Chondrocyte (in vitro differentiated cells): ENCODE results near the gene CDCA8. TPM values are rescaled to one million over a fixed set of nuclear protein-coding genes. Genes with fewer than 3 reads are reported as not detected.

Source experiments
- DNase-seq: peaks from one replicate; pipeline ENCODE4 v3.0.0; 2021; ENCODE audit warnings: mixed read lengths, low spot score
- H3K27ac Mint-ChIP-seq: one replicate; pipeline ENCODE4 v1.8.0; 2021; ENCODE audit warnings: mild to moderate bottlenecking, moderate library complexity, mixed read lengths; ENCODE audit not compliant: unreplicated experiment
- H3K27me3 Mint-ChIP-seq: 2 replicates; pipeline ENCODE4 v1.8.0; 2021; ENCODE audit warnings: low read depth, mixed read lengths
- H3K36me3 Mint-ChIP-seq: 2 replicates; pipeline ENCODE4 v1.8.0; 2021; ENCODE audit warnings: low read depth, mixed read lengths
- H3K4me1 Mint-ChIP-seq: 2 replicates; pipeline ENCODE4 v1.8.0; 2021; ENCODE audit warnings: low read depth, mild to moderate bottlenecking, mixed read lengths
- H3K4me3 Mint-ChIP-seq: one replicate; pipeline ENCODE4 v1.8.0; 2021; ENCODE audit warnings: mild to moderate bottlenecking, moderate library complexity, mixed read lengths; ENCODE audit not compliant: unreplicated experiment
- H3K9me3 Mint-ChIP-seq: 2 replicates; pipeline ENCODE4 v1.8.0; 2021; ENCODE audit warnings: low read depth, mixed read lengths
- total RNA-seq: library from RNA; stranded (reverse); gene quantifications from 3 replicates; pipeline ENCODE4 v1.2.1, GENCODE V29; 2021
- TF ChIP-seq, protein P1 (sequence below): fragments of 200-600 bp; sonication (generic); IDR thresholded peaks from 2 replicates; pipeline ENCODE4 v1.5.0; 2021; ENCODE audit warnings: antibody characterized with exemption, mild to moderate bottlenecking, moderate library complexity

CDCA8 gene
- total RNA-seq, 1 donor from 2014 or later: 6.0 TPM

DNA sequence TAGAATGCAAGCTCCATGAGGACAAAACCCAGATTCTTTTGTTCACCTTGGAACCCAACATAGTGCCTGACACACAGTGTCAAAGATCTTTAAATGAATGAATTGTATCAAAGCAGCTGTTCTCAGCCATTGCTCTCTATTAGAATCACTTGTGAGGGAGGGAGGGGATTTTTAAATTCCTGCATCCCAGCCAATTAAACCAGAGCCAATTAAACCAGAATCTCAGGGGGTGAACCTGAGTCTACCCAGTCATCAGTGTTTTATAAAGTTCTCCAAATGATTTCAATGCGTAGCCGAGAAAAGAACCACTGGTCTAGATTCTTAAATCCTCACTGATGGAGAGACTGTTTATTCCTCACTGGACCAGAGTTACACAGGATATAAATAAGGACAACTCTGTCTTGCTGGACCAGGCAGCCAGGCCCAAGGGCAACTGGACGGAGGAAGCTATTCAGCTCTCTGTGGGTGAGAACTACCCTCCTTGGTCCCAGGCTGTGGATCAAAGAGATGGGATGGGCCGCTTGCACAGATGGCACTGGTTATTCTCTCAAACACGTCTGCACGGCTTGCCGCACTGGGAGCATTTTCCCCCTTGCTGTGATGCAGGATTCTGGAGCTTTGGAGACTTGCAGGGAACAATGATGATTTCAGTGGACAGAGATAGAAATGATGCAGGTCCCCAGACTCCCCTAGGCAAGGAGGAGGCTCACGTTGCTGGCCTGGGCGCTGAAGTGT is 20.0 kb upstream of the CDCA8 start:
- Mint-ChIP-seq H3K4me3 (no peak overlapping the region), H3K9me3 (no peaks in the 10 kb centered on the region), H3K4me1 (no peaks in the 10 kb centered on the region), H3K27ac (no peak overlapping the region), H3K36me3 (no peaks in the 10 kb centered on the region), H3K27me3 (peaks cover 25% of the 10 kb centered on the region)
- DNase-seq: no peak
- TF ChIP-seq, protein P1, sequence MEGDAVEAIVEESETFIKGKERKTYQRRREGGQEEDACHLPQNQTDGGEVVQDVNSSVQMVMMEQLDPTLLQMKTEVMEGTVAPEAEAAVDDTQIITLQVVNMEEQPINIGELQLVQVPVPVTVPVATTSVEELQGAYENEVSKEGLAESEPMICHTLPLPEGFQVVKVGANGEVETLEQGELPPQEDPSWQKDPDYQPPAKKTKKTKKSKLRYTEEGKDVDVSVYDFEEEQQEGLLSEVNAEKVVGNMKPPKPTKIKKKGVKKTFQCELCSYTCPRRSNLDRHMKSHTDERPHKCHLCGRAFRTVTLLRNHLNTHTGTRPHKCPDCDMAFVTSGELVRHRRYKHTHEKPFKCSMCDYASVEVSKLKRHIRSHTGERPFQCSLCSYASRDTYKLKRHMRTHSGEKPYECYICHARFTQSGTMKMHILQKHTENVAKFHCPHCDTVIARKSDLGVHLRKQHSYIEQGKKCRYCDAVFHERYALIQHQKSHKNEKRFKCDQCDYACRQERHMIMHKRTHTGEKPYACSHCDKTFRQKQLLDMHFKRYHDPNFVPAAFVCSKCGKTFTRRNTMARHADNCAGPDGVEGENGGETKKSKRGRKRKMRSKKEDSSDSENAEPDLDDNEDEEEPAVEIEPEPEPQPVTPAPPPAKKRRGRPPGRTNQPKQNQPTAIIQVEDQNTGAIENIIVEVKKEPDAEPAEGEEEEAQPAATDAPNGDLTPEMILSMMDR: no peak

DNA sequence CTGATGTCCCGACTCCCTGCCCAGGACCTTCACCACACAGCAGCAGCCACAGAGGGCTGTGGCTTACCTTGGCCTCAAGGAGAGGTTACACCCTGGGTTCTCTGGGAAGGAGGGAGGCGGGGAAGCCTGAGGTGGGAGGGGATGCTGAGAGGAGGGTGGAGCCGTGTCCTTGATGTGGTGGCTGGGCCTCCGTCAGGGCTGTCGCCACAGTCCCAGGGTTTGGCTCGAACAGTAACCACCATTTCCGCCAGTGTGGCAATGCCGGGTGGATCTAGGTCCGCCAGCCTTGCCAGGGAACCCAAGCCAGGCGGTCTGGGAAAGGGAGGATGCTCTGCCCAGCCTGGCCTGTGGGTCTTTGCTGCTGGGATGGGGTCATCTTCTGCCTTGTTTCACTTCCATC is 18.4 kb upstream of the CDCA8 start:
- no peak overlapping the region for H3K4me3 Mint-ChIP-seq
- TF ChIP-seq, protein P1: no peak
- no peak overlapping the region for H3K27ac Mint-ChIP-seq
- no peaks in the 10 kb centered on the region for H3K9me3 Mint-ChIP-seq
- DNase-seq: no peak
- peaks cover 21% of the 10 kb centered on the region for H3K27me3 Mint-ChIP-seq
- H3K36me3 Mint-ChIP-seq: no peaks in the 10 kb centered on the region
- H3K4me1 Mint-ChIP-seq: no peaks in the 10 kb centered on the region

DNA sequence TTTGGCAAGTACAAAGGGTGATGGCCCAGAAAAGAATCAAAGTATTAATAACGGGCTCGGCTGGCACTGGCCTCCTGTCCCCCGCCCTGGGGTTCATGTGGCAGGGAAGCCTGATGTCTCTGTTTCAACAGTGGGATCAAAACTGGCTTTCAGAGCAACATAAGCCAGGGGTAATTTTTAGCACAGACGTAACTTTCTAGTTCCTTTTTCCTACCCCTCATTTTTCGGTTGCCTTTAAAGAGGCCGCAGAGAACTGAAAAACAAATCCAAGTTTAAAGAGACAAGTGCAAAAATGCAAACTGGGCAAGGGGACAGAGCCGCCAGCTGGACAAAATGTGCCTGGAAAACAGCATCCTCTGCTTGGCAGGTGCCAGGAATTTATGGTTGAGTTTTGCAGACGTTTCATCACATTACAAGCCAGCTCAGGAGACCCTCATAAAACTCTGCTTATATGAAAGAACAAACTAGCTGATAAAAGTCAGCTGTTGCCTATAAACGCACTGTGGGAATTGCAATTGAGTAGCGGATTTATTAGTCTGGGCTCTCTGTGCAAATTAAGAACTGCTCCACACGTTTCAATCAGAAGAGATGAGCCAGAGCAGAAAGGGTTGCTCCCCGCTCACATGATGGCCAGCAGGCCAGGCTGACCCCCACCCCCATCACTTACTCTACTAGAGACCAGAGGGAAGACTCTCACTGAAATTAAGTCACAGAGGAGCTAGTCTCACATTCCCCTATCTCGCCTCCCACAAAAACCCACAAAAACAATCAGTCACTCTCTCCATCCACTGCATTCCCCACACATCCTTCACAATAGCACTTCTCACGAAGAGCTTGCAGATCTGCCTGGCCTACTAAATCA is 15.8 kb upstream of the CDCA8 start:
- Mint-ChIP-seq H3K27me3 (peaks cover 17% of the 10 kb centered on the region), H3K4me3 (no peak overlapping the region), H3K36me3 (peaks cover 3% of the 10 kb centered on the region), H3K9me3 (no peaks in the 10 kb centered on the region), H3K4me1 (no peaks in the 10 kb centered on the region), H3K27ac (no peak overlapping the region)
- DNase-seq: no peak
- TF ChIP-seq, protein P1: no peak

DNA sequence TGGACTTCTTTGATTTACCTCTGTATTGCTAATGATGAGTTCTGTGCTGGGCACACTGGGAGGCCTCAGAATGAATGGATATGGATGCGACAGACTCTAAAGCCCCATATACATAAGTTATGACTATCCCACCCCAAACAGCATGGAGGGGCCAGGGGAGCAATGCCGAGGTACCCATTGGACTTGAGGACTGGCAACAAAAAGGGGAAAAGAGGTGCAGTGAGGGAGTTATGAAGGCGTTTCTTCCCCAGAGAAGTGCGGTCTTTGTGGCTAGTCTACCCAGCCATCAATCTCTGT is 15.2 kb upstream of the CDCA8 start:
- peaks cover 12% of the 10 kb centered on the region for H3K27me3 Mint-ChIP-seq
- peaks cover 3% of the 10 kb centered on the region for H3K36me3 Mint-ChIP-seq
- H3K4me1 Mint-ChIP-seq: no peaks in the 10 kb centered on the region
- H3K4me3 Mint-ChIP-seq: no peak overlapping the region
- H3K9me3 Mint-ChIP-seq: no peaks in the 10 kb centered on the region
- no peak overlapping the region for H3K27ac Mint-ChIP-seq
- TF ChIP-seq, protein P1: no peak
- DNase-seq: no peak

DNA sequence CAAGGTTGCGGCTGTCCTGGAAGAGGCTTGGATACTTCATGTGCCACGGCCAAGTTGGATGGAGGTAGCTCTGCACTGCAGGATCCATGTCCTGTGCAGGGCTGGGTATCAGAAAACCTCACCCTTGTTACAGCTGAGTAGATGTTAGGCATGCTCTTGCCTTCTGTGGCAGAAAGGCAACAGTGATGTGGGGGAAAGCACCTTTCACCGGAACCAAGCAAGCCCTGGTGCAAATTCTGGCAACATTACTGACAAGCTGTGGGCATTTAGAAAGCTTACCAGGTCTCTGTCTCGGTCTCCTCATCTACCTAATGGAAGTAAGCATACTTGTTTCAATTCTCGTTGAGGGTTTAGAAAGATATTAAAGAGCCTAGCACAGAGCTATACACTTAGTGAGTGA is 14.5 kb upstream of the CDCA8 start:
- Mint-ChIP-seq H3K36me3 (peaks cover 5% of the 10 kb centered on the region), H3K27me3 (peaks cover 5% of the 10 kb centered on the region), H3K4me3 (no peak overlapping the region), H3K9me3 (no peaks in the 10 kb centered on the region), H3K4me1 (peaks cover 2% of the 10 kb centered on the region), H3K27ac (no peak overlapping the region)
- TF ChIP-seq, protein P1: no peak
- DNase-seq: no peak
